GM12891 (cell line): Measurements from ENCODE around the gene MYO7B.

Experiments used
- DNase-seq: peaks from one replicate; pipeline ENCODE4 v3.0.0; 2011; ENCODE audit warnings: low spot score; ENCODE audit not compliant: insufficient read length
- FAIRE-seq: peaks from 2 replicates; lab custom pipeline; 2011; peaks lifted over from hg19 to GRCh38; lab: Jason Lieb, UNC
- PAX5 ChIP-seq: IDR thresholded peaks from 2 replicates; pipeline ENCODE4 v1.6.1; 2011; ENCODE audit warnings: low read length, moderate library complexity, mild to moderate bottlenecking; ENCODE audit not compliant: insufficient read depth, severe bottlenecking
- POLR2A ChIP-seq: IDR thresholded peaks from 2 replicates; pipeline ENCODE4 v1.6.1; 2011; ENCODE audit warnings: low read depth, low read length, control low read depth
- POLR2AphosphoS5 ChIP-seq: IDR thresholded peaks from 2 replicates; pipeline ENCODE4 v1.6.1; 2011; ENCODE audit warnings: low read depth, low read length, control low read depth
- POU2F2 ChIP-seq: IDR thresholded peaks from 2 replicates; pipeline ENCODE4 v1.6.1; 2011; ENCODE audit warnings: low read depth, mild to moderate bottlenecking, control low read depth, low read length, moderate library complexity
- SPI1 ChIP-seq: IDR thresholded peaks from 2 replicates; pipeline ENCODE4 v1.6.1; 2011; ENCODE audit warnings: low read depth, low read length, control low read depth
- TAF1 ChIP-seq: IDR thresholded peaks from 2 replicates; pipeline ENCODE4 v1.6.1; 2011; ENCODE audit warnings: low read depth, low read length, control low read depth

The MYO7B gene

GRCh38 chr2:127638361-127639110, 103.1 kb downstream of the MYO7B start:
- no peak for TF ChIP-seq POLR2AphosphoS5
- TF ChIP-seq POU2F2 = no peak
- no peak for TF ChIP-seq PAX5
- no peak for TF ChIP-seq TAF1
- no peak for TF ChIP-seq SPI1
- no peak for TF ChIP-seq POLR2A
- no peak for DNase-seq
- no peak for FAIRE-seq

GRCh38 chr2:127639111-127639474, 103.6 kb downstream of the MYO7B start:
- no peak for DNase-seq
- TF ChIP-seq POLR2AphosphoS5 (no peak), SPI1 (no peak), POLR2A (no peak), PAX5 (no peak), POU2F2 (no peak), TAF1 (no peak)
- no peak for FAIRE-seq

DNA sequence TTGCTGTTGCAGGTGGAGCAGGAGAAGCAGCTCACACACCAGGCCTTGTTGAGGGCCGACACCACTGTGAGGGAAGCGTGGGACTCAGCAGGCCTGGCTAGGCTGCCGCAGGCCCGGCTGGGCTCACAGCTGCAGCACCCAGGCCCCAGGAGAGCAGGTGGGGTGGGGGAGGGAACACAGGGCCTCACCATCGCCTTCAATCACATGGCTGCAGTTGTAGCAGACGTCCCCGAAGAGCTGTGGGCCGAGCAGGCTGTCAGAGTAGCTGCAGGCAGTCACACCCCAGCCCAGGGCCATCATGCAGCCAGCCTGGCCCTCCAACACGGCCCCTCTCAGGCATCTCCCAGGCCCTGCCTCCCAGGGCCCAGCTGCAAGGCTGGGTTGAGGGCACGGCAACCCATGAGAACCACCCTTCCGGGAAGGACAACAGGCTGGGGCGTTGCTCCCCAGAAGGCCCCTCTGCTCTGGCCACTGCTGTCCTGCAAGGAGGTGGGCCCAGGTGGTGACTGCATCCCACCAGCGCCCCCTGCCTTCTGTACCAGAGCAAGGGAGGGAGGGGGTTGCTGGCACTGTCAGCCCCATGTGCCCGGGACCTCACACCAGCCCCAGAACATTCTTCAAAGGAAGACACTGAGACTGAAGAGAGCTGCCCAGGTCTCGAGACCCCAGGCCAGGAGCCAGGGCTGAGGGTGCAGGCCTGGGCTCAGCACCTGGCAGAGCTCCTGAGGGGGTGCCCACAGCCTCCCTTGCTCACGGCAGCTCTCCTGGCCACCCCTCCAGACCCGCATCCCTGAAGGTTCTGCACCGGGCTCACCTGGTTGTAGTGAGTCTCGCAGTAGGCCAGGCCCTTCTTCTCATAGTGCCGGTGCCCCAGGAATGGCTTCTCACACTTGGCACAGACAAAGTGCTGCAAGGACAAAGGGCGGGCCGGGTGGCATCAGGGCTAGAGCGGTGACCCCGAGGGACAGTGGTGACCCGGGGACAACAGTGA, 104.9 kb downstream of the MYO7B start:
- FAIRE-seq = peak; percentile 82
- TF ChIP-seq TAF1 = no peak
- no peak for TF ChIP-seq PAX5
- no peak for TF ChIP-seq POLR2AphosphoS5
- TF ChIP-seq SPI1 = no peak
- no peak for TF ChIP-seq POU2F2
- no peak for TF ChIP-seq POLR2A
- peak; percentile 83 for DNase-seq

GRCh38 chr2:127641133-127641532, 105.7 kb downstream of the MYO7B start:
- FAIRE-seq = no peak
- TF ChIP-seq SPI1 = no peak
- TF ChIP-seq POLR2A = no peak
- no peak for TF ChIP-seq TAF1
- TF ChIP-seq PAX5 = no peak
- TF ChIP-seq POU2F2 = no peak
- TF ChIP-seq POLR2AphosphoS5 = no peak
- DNase-seq = no peak

DNA sequence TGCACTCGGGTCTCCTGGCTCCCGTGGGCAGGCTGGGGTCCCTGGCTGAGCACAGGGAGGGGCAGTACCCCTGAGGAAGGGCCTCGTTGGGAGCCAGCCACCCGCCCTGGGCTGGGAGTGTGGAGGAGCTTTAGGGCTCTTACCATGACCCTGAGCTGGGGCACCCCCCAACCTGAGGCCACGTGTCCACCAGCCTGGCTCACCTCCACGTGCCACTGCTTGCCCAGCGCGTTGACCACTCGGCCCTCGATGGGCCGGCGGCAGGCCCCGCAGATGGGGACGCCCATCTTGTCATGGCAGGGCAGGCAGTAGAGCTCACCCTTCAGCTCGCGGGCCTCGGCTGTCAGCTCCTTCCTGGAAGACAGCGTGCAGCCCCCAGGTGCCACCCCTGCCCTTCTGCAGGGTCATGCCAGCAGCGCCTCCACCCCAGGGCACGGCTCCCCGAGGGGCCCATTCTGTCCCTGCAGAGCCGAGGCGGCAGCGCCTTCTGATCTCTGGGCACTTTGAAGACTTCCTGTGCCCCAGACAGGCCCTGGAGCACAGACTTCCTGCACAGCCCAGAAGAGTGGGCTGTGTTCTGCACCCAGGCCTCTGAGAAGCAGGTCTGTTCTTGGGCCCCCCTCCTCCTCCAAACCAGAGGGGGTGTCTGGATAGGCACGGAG, 106.5 kb downstream of the MYO7B start:
- TF ChIP-seq SPI1 (no peak), POU2F2 (no peak), POLR2A (no peak), TAF1 (no peak), PAX5 (no peak), POLR2AphosphoS5 (no peak)
- FAIRE-seq (no peak), DNase-seq (no peak)

GRCh38 chr2:127642706-127643438, 107.4 kb downstream of the MYO7B start:
- DNase-seq (no peak), FAIRE-seq (no peak)
- TF ChIP-seq TAF1 (no peak), POLR2A (no peak), POU2F2 (no peak), SPI1 (no peak), PAX5 (no peak), POLR2AphosphoS5 (no peak)

DNA sequence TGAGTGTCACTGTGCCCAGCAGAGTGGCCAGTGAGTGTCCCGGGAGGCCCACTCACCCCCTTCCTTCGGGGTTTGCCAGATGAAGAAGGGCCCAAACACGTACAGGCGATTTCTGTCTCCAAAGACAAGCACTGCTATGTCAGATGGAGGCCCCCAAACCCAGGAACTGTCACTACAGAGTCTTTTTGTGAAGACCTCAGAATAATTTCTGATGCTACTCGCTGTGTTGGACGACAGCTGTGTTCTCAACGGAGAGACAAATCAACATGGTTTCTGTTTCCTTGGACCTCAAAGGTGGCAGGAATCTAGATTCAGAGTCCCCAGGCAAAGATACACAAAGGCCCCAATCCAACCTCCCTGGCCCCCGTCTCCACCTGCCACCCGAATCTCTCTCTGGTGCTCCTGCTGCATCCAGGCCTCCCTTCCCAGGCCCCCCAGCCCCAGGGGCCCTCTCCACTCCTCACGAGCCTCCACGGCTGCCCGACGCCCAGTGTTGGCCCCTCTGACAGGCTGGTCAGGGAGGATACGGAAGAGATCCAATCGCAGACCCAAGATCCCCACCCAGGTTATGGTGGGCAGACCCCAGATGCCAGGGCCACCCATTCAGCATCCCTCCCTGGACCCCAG, 108.1 kb downstream of the MYO7B start:
- TF ChIP-seq POLR2AphosphoS5 (no peak), SPI1 (no peak), PAX5 (no peak), POU2F2 (no peak), TAF1 (no peak), POLR2A (no peak)
- DNase-seq (no peak), FAIRE-seq (no peak)
